ENCODE results near the gene CACYBP. TPM values are rescaled to one million over a fixed set of nuclear protein-coding genes. Genes with fewer than 3 reads are reported as not detected.
"Not testable (repeated sequence)": the region's sequence is repeated elsewhere in the genome, so short reads cannot be mapped to it uniquely, and the experiment has no call there.

Gene CACYBP
- total RNA-seq, 1 donor from 2014 or later: 70.2 TPM

DNA sequence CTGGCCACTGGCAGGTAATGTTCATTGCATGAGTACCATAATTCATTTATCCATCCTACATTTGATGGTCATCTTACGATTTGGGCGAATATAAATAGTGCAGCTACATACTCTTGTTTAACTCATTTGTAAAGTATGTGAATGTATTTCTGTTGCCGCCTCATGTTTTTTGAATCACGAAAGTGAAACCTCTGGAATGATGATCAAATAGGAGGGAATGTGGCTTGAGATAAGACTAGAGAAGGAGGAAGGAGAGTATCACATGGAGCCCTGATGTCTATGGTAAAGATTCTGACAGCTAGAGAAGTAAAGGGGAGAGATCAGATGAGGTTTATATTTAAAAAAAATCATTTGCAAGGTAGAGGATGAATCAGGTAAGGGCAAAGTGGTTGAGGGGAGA is 15.5 kb downstream of the CACYBP start:
- intact Hi-C loops (cut with DNase I): no loop called here
- no peak for ATAC-seq
- no peak for DNase-seq
- Histone ChIP-seq H3K36me3 (peaks cover 83% of the 10 kb centered on the region), H3K27me3 (no peaks in the 10 kb centered on the region), H3K9me3 (no peaks in the 10 kb centered on the region), H3K27ac (no peak overlapping the region), H3K4me1 (no peaks in the 10 kb centered on the region), H3K4me3 (no peak overlapping the region)
- TF ChIP-seq, protein P1, sequence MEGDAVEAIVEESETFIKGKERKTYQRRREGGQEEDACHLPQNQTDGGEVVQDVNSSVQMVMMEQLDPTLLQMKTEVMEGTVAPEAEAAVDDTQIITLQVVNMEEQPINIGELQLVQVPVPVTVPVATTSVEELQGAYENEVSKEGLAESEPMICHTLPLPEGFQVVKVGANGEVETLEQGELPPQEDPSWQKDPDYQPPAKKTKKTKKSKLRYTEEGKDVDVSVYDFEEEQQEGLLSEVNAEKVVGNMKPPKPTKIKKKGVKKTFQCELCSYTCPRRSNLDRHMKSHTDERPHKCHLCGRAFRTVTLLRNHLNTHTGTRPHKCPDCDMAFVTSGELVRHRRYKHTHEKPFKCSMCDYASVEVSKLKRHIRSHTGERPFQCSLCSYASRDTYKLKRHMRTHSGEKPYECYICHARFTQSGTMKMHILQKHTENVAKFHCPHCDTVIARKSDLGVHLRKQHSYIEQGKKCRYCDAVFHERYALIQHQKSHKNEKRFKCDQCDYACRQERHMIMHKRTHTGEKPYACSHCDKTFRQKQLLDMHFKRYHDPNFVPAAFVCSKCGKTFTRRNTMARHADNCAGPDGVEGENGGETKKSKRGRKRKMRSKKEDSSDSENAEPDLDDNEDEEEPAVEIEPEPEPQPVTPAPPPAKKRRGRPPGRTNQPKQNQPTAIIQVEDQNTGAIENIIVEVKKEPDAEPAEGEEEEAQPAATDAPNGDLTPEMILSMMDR (IDR thresholded peaks at IDR 0.05): no peak

DNA sequence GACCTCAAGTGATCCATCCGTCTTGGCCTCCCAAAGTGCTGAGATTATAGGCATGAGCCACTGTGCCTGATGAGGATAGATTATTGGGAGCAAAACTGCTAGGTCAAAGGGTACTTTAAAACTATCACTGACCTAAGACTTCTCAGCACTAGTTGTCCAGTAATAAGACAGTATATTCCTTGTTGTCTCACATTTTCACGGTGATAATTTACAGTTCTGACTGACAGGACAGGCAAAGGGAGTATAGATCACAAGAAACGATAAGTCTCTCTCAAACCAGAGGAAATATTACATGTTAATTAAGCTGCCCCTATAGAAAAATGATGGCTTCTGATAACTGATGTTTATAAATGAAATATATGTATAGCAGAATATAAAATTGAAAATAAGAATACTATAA is 19.8 kb downstream of the CACYBP start:
- no peaks in the 10 kb centered on the region for H3K27me3 ChIP-seq
- ATAC-seq (no peak), DNase-seq (no peak)
- intact Hi-C loops (cut with DNase I): no loop called here
- TF ChIP-seq, protein P1 (IDR thresholded peaks at IDR 0.05): no peak
- H3K4me1 ChIP-seq: no peaks in the 10 kb centered on the region
- H3K9me3 ChIP-seq: no peaks in the 10 kb centered on the region
- no peak overlapping the region for H3K4me3 ChIP-seq
- no peak overlapping the region for H3K27ac ChIP-seq
- peaks cover 41% of the 10 kb centered on the region for H3K36me3 ChIP-seq

DNA sequence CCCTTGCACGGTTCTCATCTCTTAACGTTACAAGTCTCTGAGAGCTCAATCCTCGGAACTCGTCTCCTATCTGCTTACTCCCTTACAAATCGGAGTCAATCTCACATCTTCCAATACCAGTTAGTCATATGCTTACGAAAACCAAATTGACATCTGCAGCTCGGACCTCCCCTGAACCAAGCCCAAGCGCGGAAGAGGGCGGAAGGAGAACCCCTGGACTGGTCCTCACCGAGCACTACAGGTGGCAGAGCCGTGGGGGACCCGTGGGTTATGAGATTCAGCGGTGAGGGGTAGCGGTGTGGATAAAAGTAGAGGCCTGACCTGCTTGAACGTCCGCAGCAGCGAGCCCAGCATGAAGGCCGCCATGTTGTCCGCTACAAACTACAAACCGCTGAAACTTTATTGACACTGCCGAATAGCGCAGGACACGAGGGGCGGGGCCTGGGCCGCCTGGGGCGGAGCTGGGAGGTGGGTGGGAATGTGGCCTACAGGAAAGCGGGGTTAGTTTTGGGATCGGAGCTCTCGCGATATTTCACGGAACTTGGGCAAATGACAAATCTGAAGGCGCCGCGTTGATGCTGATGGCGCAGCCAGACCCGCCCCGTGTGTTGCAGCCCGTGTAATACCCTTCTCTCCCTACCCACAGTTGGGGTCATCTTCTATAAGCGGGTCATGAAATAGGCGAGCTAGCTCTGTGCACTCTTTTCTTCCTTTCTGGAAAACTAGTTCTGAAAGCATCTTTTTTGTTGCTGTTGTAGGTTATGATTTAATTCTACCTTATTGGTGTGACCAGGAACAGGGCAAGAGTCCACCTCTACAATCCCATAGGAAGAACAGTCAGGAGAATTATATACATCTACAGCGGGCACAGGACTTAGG is 23.5 kb downstream of the CACYBP start, which contains the start of gene MRPS14:
TSS of gene MRPS14 (minus strand) at position 383 of the 879 bp plus-strand sequence. CDS start at position 366, 17 bp downstream.
- peak within 1 kb of the TSS; percentile 82 for H3K27ac ChIP-seq
- intact Hi-C loops (cut with DNase I): no loop called here

DNA sequence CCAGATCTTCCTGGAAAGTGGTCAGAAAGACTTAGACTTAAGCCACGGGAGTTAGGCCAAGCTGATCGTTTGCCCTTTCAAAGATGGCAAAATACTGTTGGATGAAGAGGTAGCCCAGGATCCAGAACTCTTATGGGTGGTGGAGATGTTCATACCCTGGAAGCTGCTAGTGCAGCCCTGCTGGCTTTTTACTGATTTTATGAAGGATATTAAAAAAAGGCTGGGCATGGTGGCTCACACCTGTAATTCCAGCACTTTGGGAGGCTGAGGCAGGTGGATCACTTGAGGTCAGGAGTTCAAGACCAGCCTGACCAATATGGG is 24.1 kb downstream of the CACYBP start:
- H3K9me3 ChIP-seq; ATAC-seq; DNase-seq; H3K36me3 ChIP-seq; intact Hi-C loops (cut with DNase I); H3K27me3 ChIP-seq; H3K4me1 ChIP-seq: not testable (repeated sequence)
- Histone ChIP-seq H3K4me3 (peak overlapping the region; percentile 81), H3K27ac (peak overlapping the region; percentile 82)

More for the DNA sequence above, 23.5 kb downstream of the CACYBP start, which contains the start of gene MRPS14:
- Histone ChIP-seq H3K4me1 (no peaks in the 10 kb centered on the region), H3K9me3 (no peaks in the 10 kb centered on the region), H3K27me3 (no peaks in the 10 kb centered on the region), H3K36me3 (peaks cover 3% of the 10 kb centered on the region), H3K4me3 (peak within 1 kb of the TSS; percentile 81)
- TF ChIP-seq, protein P1 (IDR thresholded peaks at IDR 0.05): no peak
- peak; percentile 98 for DNase-seq
- peak; percentile 100 for ATAC-seq

DNA sequence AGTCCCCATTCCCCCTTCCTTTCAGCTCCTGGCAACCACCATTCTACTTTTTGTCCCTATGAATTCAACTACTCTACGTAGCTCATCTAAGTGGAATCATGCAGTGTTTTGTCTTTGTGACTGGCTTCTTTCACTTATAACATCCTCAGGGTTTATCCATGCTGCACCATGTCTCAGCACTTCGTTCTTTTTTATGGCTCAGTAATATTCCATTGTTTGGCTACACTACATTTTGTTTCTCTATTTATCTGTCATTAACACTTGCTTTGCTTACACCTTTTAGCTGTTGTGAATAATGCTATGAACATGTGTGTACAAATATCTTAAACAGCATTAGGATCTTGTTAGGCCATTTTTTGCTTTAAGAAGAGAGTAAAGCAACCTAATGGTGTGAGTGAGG is 25.0 kb downstream of the CACYBP start:
- intact Hi-C loops (cut with DNase I): no loop called here
- TF ChIP-seq, protein P1 (IDR thresholded peaks at IDR 0.05): no peak
- no peaks in the 10 kb centered on the region for H3K9me3 ChIP-seq

DNA sequence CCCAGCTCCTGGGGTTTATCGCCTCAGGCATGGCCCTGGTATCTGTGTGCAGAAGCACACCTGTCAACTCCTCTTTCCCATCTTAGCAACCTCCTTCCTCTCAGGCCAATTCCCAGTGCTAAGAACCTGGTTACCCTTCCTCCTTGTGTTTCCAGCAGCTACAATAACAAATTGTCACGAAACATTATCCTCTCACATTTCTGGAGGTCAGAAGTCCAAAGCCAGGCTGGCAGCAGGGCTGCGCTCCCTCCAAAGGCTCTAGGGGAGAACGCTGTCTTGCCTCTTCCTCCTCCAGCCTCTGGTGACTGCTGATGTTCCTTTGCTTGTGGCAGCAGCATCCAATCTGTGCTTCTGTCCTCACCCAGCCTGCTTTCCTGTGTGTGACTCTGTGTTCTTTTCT is 34.2 kb downstream of the CACYBP start:
- intact Hi-C loops (cut with DNase I): loop anchor here (10.0 kb wide), 1 partner anchor 291 kb away; no protein-coding TSS in a partner anchor
- Histone ChIP-seq H3K27me3 (no peaks in the 10 kb centered on the region), H3K4me1 (no peaks in the 10 kb centered on the region), H3K36me3 (no peaks in the 10 kb centered on the region), H3K9me3 (no peaks in the 10 kb centered on the region), H3K4me3 (no peak overlapping the region), H3K27ac (no peak overlapping the region)
- TF ChIP-seq, protein P1 (IDR thresholded peaks at IDR 0.05): no peak
- no peak for DNase-seq
- no peak for ATAC-seq

More for the DNA sequence above, 25.0 kb downstream of the CACYBP start:
- no peak for DNase-seq
- Histone ChIP-seq H3K36me3 (no peaks in the 10 kb centered on the region), H3K4me1 (no peaks in the 10 kb centered on the region), H3K27ac (no peak overlapping the region), H3K27me3 (no peaks in the 10 kb centered on the region), H3K4me3 (no peak overlapping the region)
- ATAC-seq: no peak

Data from upper lobe of right lung (tissue), 1 donor.